Activated naive CD8-positive, alpha-beta T cell (primary cell): ENCODE measurements around the gene ZNF440.
"Not testable (repeated sequence)": the region's sequence is repeated elsewhere in the genome, so short reads cannot be mapped to it uniquely, and the experiment has no call there.

Source experiments
- H3K27ac Mint-ChIP-seq: one replicate; pipeline ENCODE4 v1.8.0; 2021; ENCODE audit warnings: mixed read lengths
- H3K27me3 Mint-ChIP-seq: one replicate; pipeline ENCODE4 v1.8.0; 2021; ENCODE audit warnings: mixed read lengths
- H3K36me3 Mint-ChIP-seq: one replicate; pipeline ENCODE4 v1.8.0; 2021; ENCODE audit warnings: mixed read lengths
- H3K4me1 Mint-ChIP-seq: one replicate; pipeline ENCODE4 v1.8.0; 2021; ENCODE audit warnings: low read depth, mixed read lengths
- H3K4me3 Mint-ChIP-seq: one replicate; pipeline ENCODE4 v1.8.0; 2021; ENCODE audit warnings: mild to moderate bottlenecking, mixed read lengths
- H3K9me3 Mint-ChIP-seq: one replicate; pipeline ENCODE4 v1.8.0; 2021; ENCODE audit warnings: low read depth, mixed read lengths

Gene ZNF440

DNA sequence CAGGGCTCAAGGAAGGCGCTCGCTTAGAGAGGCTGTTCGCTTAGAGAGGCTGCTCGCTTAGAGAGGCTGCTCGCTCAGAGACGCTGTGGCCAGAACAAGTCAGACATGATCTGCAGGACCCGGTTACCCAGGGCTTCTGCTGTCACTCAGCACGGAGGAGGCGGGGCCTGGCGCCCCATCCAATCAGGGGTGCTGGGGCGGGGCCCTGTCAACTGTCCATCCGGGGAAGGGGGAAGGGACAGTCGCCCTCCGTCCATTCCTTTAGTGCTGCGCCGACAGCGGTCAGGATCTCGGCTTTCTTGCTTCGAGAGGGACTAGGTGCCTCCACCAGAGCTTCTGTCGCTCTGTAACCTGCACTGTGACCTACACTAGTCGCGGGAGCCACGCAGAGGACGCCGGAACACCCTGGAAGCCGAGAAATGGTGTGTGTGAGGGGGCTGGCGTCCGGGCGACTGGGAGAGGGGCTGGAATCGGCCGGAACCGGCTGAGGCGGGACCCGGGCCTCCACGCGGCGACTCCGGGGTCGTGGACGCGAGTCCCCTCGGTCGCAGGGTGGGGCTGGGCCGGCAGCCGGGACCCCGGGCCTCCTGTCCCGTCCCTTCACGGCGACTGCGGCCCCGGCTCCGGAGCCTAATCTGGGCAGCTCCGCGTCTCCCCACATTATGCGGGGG, at the start of gene ZNF440:
TSS of gene ZNF440 (plus strand) at position 245 of the 671 bp plus-strand sequence. CDS start at position 420, 175 bp downstream.
- H3K27me3 Mint-ChIP-seq, result no peaks in the 10 kb centered on the region
- peak within 1 kb of the TSS; percentile 66 for H3K27ac Mint-ChIP-seq
- H3K36me3 Mint-ChIP-seq, result peaks cover 7% of the 10 kb centered on the region
- H3K9me3 Mint-ChIP-seq, result no peaks in the 10 kb centered on the region
- H3K4me3 Mint-ChIP-seq, result peak within 1 kb of the TSS; percentile 93
- H3K4me1 Mint-ChIP-seq, result peaks cover 24% of the 10 kb centered on the region

DNA sequence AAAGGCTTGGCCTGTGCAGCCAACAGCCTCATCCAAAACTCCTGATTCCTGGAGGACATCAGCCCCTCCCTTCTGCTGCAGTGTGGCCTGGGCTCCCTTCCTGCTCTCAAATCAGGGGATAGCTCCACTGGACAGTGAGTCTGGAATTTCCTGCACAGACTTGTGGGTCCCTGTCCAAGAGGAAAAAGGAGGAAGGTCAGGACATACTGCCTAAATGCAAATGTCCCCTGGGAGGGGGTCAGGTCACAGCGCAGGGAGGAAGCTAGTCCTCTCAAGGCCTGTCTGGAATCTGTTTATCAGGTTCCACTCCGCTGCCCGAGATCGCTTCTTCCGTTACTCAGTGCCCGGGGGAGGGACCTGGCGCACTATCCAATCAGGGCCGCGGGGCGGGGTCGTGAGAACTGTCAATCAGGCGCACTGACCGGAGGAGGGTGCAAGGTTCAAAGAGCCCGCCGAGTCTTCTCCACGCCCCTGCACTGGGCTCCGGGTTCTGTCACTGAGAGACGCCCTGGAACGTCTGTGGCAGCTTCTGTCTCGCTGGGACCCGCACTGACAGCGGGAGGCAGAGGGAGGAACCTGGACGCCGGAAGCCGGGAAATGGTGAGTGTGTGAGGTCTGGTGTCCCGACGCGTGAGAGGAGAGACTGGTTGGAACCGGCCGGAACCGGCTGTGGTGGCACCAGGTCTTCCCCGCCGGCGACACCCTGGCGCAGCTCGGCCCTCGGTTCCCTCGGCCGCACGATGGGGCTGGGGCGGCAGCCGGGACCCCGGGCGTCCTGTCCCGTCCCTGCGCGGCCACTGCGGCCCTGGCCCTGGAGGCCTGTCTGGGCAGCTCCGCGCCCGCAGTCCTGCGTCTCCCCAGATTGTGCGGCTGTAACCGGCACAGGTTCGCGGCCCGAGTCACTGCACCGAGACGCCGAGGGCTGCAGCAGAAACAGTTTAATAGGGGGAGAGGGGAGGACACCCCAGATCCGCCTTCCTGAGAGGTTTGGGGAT, 47.2 kb upstream of the ZNF440 start, which contains the start of gene ZNF441:
TSS of gene ZNF441 (plus strand) at position 404 of the 995 bp plus-strand sequence. CDS start at position 598, 194 bp downstream.
- Mint-ChIP-seq H3K36me3 (peaks cover 18% of the 10 kb centered on the region), H3K9me3 (peaks cover 23% of the 10 kb centered on the region), H3K4me1 (peaks cover 19% of the 10 kb centered on the region), H3K27ac (peak within 1 kb of the TSS; percentile 94), H3K27me3 (peaks cover 4% of the 10 kb centered on the region), H3K4me3 (peak within 1 kb of the TSS; percentile 97)

DNA sequence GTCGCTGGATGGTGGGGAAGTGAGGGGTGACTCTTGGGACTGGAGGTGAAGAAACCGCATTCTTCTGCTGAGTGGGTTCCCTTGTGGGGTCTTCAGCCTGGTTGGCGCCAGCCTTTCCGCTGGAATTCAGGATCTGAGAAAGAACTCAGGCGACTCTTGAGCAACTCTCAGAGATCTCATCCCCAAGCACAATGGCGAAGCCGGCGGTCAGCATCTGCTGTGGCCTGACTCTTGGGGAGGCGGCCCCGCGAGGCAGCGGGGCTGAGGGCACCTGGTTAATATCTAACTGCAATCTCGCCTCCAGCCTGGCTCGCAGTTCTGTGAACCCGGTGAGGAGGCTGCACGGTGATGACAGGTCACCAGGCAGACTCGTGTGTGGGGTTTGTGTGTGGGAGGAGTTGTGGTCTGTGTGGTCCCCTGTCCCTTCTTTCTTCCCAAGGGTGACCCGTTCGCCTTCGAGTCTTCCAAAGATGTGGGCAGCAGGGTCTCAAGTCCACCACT, 46.4 kb upstream of the ZNF440 start:
- peak overlapping the region; percentile 66 for H3K27ac Mint-ChIP-seq
- H3K36me3 Mint-ChIP-seq, result peaks cover 22% of the 10 kb centered on the region
- peaks cover 23% of the 10 kb centered on the region for H3K9me3 Mint-ChIP-seq
- H3K4me3 Mint-ChIP-seq, result peak overlapping the region; percentile 97
- peaks cover 2% of the 10 kb centered on the region for H3K27me3 Mint-ChIP-seq
- H3K4me1 Mint-ChIP-seq, result peaks cover 19% of the 10 kb centered on the region

DNA sequence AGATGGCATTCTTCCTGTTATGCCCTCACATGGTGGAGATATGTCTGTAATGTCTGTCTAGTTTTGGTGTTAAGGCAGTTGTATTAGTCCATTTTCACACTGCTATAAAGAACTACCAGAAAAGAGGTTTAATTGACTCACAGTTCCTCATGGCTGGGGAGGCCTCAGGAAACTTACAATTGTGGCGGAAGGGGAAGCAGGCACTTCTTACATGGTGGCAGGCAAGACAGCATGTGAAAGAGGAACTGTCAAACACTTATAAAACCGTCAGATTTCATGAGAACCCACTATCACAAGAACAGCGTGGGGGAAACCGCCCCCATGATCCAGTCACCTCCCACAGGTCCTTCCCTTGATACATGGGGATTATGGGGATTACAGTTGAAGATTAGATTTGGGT, 44.1 kb upstream of the ZNF440 start:
- H3K27ac Mint-ChIP-seq, result no peak overlapping the region
- peaks cover 31% of the 10 kb centered on the region for H3K9me3 Mint-ChIP-seq
- H3K4me3 Mint-ChIP-seq, result no peak overlapping the region
- peaks cover 19% of the 10 kb centered on the region for H3K4me1 Mint-ChIP-seq
- H3K36me3 Mint-ChIP-seq, result peaks cover 32% of the 10 kb centered on the region
- no peaks in the 10 kb centered on the region for H3K27me3 Mint-ChIP-seq

DNA sequence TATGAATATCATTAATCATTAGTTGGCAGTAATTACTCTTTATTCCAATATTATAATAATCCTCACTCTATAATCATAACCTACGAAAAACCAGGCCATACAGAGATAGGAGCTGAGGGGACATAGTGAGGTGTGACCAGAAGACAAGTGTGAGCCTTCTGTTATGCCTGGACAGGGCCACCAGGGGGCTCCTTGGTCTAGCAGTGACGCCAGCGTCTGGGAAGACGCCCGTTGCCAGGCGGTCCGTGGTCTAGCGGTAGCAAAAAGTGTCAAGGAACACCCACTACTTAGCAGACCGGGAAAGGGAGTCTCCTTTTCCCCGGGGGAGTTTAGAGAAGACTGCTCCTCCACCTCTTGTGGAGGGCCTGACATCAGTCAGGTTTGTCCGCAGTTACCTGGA, 42.6 kb upstream of the ZNF440 start:
- not testable (repeated sequence) for H3K4me3 Mint-ChIP-seq, H3K27ac Mint-ChIP-seq, H3K27me3 Mint-ChIP-seq
- Mint-ChIP-seq H3K4me1 (peaks cover 19% of the 10 kb centered on the region), H3K36me3 (peaks cover 40% of the 10 kb centered on the region), H3K9me3 (peaks cover 36% of the 10 kb centered on the region)

DNA sequence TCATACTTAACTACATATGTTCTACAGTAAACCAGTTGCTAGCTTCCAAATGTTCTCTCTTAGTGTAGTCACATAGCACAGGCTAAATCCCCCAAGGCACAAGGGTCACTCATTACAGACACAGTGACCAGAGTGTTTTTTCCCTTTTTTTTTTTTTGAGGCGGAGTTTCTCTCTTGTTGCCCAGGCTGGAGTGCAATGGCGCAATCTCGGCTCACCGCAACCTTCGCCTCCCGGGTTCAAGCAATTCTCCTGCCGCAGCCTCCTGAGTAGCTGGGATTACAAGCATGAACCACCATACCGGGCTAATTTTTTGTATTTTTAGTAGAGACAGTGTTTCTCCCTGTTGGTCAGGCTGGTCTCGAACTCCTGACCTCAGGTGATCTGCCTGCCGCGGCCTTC, 37.4 kb upstream of the ZNF440 start:
- not testable (repeated sequence) for H3K4me3 Mint-ChIP-seq, H3K4me1 Mint-ChIP-seq, H3K27me3 Mint-ChIP-seq, H3K27ac Mint-ChIP-seq
- Mint-ChIP-seq H3K9me3 (peaks cover 33% of the 10 kb centered on the region), H3K36me3 (peaks cover 59% of the 10 kb centered on the region)

DNA sequence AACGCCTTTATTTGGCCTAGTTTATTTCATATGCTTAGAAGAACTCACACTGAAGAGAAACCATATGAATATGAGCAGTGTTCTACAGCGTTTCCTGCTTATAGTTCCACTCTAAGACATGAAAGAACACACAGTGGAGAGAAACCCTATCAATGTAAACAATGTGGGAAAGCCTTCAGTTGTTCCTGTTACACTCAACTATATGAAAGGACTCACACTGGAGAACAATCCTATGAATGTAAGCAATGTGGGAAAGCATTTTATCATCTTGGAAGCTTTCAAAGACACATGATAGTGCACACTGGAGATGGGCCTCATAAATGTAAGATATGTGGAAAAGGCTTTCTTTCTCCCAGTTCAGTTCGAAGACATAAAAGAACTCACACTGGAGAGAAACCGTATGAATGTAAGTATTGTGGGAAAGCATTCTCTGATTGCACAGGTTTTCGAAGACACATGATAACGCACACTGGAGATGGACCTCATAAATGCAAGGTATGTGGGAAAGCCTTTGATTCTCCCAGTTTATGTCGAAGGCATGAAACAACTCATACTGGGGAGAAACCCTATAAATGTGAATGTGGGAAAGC, 33.5 kb upstream of the ZNF440 start:
- no peak overlapping the region for H3K4me3 Mint-ChIP-seq
- no peak overlapping the region for H3K27ac Mint-ChIP-seq
- H3K4me1 Mint-ChIP-seq, result no peaks in the 10 kb centered on the region
- H3K36me3 Mint-ChIP-seq, result peaks cover 62% of the 10 kb centered on the region
- peaks cover 26% of the 10 kb centered on the region for H3K9me3 Mint-ChIP-seq
- no peaks in the 10 kb centered on the region for H3K27me3 Mint-ChIP-seq

DNA sequence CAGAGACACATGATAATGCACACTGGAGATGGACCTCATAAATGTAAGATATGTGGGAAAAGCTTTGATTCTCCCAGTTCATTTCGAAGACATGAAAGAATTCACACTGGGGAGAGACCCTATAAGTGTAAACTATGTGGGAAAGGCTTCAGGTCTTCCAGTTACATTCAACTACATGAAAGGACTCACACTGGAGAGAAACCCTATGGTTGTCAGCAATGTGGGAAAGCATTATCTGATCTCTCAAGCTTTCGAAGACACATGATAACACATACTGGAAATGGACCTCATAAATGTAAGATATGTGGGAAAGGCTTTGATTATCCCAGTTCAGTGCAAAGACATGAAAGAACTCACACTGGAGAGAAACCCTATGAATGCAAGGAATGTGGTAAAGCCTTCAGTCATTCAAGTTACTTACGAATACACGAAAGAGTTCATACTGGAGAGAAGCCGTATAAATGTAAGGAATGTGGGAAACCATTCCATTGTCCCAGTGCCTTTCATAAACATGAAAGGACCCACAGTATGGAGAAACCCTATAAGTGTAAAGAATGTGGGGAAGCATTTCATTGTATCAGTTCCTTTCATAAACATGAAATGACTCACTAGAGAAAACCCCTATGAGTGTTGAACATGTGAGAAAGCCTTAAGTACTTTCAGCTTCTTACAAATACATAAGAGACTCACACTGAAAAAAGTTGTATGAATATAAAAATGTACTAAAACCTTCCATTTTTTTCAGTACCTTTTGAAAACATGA, 32.6 kb upstream of the ZNF440 start:
- no peaks in the 10 kb centered on the region for H3K27me3 Mint-ChIP-seq
- H3K27ac Mint-ChIP-seq, result no peak overlapping the region
- H3K4me1 Mint-ChIP-seq, result no peaks in the 10 kb centered on the region
- H3K9me3 Mint-ChIP-seq, result peaks cover 20% of the 10 kb centered on the region
- H3K4me3 Mint-ChIP-seq, result no peak overlapping the region
- peaks cover 56% of the 10 kb centered on the region for H3K36me3 Mint-ChIP-seq

DNA sequence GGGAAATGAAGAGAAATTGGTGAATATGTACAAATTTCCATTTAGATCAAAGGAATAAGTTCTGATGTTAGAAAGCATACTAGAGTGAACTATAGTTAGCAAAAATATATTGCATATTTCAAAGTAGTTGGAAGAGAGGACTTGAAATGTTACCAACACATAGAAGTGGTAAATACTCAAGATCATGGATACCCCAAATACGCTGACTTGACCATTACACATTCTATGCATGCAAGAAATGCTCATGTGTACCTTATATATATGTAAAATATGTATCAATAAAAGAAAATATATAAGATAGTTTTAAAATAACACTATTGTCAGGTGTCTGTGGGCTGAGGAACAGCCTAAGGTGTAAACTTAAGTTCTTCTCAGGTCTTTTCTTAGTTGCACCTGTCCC, 30.3 kb upstream of the ZNF440 start:
- H3K27me3 Mint-ChIP-seq, result no peaks in the 10 kb centered on the region
- H3K27ac Mint-ChIP-seq, result no peak overlapping the region
- no peaks in the 10 kb centered on the region for H3K4me1 Mint-ChIP-seq
- H3K36me3 Mint-ChIP-seq, result peaks cover 48% of the 10 kb centered on the region
- H3K4me3 Mint-ChIP-seq, result no peak overlapping the region
- peaks cover 23% of the 10 kb centered on the region for H3K9me3 Mint-ChIP-seq

DNA sequence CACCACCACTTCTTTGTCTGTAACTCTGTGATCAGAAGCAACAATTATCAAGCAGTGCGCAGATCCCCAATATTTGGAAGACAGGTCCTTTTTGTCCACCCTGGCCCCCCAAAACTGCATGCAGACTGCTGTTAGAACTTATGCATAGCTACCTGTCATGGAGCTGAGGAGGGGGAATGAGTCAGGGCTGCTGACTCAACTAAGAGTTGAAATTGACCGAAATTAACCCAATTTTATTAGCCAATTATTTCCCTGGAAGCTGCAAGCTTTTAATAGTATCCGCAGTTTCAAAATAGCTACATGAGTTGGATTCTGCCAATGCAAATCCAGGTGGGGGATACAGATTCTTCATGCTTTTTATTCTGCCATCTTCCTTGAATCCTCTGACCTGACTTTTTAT, 29.7 kb upstream of the ZNF440 start:
- Mint-ChIP-seq H3K4me3 (no peak overlapping the region), H3K9me3 (peaks cover 28% of the 10 kb centered on the region), H3K27ac (no peak overlapping the region), H3K27me3 (no peaks in the 10 kb centered on the region), H3K4me1 (no peaks in the 10 kb centered on the region), H3K36me3 (peaks cover 46% of the 10 kb centered on the region)

DNA sequence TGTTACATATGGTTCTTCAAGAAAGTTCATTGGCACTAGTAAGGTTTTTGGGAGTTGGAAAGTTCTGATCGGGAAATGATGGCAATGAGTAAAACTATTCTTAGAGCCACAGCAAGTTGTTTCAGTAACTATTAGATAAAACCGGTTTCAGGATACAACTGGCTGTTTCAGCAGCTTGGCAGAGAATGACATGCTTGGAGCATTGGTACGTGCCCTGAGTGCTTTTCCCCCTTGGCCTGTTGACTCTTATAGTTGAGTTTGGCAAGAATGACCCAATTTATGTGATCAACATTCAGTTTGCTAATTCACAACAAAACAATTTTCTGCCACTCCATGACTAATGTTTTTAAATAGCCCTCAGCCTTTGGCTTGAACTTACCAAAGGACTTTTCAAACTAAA, 26.5 kb upstream of the ZNF440 start:
- H3K27ac Mint-ChIP-seq, result no peak overlapping the region
- no peaks in the 10 kb centered on the region for H3K4me1 Mint-ChIP-seq
- no peak overlapping the region for H3K4me3 Mint-ChIP-seq
- peaks cover 28% of the 10 kb centered on the region for H3K36me3 Mint-ChIP-seq
- no peaks in the 10 kb centered on the region for H3K27me3 Mint-ChIP-seq
- peaks cover 37% of the 10 kb centered on the region for H3K9me3 Mint-ChIP-seq

DNA sequence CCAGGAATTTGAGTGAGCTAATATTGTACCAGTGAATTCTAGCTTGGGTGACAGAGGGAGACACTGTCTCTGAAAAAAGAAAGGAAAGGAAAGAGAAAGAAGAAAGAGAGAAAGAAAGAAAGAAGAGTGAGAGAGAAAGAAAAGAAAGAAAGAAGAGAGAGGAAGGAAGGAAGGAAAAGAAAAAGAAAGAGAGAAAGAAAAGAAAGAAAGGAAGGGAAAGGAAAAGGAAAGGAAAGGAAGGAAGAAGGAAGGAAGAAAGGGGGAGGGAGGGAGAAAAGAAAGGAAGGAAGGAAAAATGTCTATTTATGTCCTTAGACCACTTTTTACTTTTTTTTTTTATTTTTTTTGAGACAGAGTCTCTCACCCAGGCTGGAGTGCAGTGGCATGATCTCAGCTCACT, 21.1 kb upstream of the ZNF440 start:
- Mint-ChIP-seq H3K9me3 (peaks cover 18% of the 10 kb centered on the region), H3K27me3 (no peaks in the 10 kb centered on the region), H3K4me3 (no peak overlapping the region), H3K36me3 (peaks cover 3% of the 10 kb centered on the region), H3K27ac (no peak overlapping the region), H3K4me1 (peaks cover 7% of the 10 kb centered on the region)

DNA sequence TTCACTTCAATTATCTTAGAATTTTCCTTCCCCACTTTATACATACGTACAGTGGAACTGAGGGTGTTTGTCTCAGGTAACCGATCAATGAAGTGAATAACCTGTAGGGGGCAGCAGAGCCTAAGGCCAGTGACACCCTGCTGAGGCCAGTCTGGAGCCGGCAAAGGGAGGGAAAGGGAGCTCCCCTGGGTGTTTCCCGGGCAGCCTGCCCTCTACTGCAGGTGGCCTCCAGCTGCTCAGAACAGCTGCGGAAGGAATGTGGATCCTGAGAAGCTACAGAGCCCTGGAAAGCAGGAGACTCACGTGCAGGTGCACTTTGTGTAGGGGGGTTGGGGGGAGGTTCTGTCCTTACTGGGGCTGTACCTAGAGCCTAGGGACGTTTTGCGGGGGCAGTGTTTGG, 16.6 kb upstream of the ZNF440 start:
- Mint-ChIP-seq H3K36me3 (peaks cover 3% of the 10 kb centered on the region), H3K4me3 (peak overlapping the region; percentile 90), H3K27ac (peak overlapping the region; percentile 22), H3K27me3 (no peaks in the 10 kb centered on the region), H3K9me3 (peaks cover 2% of the 10 kb centered on the region), H3K4me1 (peaks cover 11% of the 10 kb centered on the region)
